Loucy (cell line): Measurements from ENCODE around the gene CENPB.

Experiments
- H2AFZ ChIP-seq: fragments of 200-600 bp; sonication (generic); 2 replicates; pipeline ENCODE4 v1.6.0; 2016; ENCODE audit warnings: antibody characterized with exemption, mild to moderate bottlenecking, low read length, moderate library complexity
- H3F3A ChIP-seq: fragments of 200-600 bp; 2 replicates; pipeline ENCODE4 v1.6.0; 2016; ENCODE audit warnings: antibody characterized with exemption, low read depth, mild to moderate bottlenecking
- H3K27me3 ChIP-seq: fragments of 200-600 bp; sonication (generic); 2 replicates; pipeline ENCODE4 v1.6.1; 2014; ENCODE audit warnings: low read length, mild to moderate bottlenecking; ENCODE audit not compliant: insufficient read depth, poor library complexity, severe bottlenecking
- H3K36me3 ChIP-seq: fragments of 200-600 bp; sonication (generic); 2 replicates; pipeline ENCODE4 v1.6.1; 2016; ENCODE audit warnings: low read length; ENCODE audit not compliant: insufficient read depth
- H3K4me1 ChIP-seq: fragments of 200-600 bp; sonication (generic); 2 replicates; pipeline ENCODE4 v1.5.1; 2014; ENCODE audit warnings: low read length, mild to moderate bottlenecking; ENCODE audit not compliant: insufficient read depth, poor library complexity, severe bottlenecking
- H3K4me2 ChIP-seq: fragments of 200-600 bp; sonication (generic); 2 replicates; pipeline ENCODE4 v1.6.0; 2014; ENCODE audit warnings: antibody characterized with exemption, low read length, low read depth, mild to moderate bottlenecking; ENCODE audit not compliant: poor library complexity, severe bottlenecking
- H3K4me3 ChIP-seq: fragments of 200-600 bp; sonication (generic); 2 replicates; pipeline ENCODE4 v1.5.1; 2014; ENCODE audit warnings: low read length, mild to moderate bottlenecking, mixed read lengths; ENCODE audit not compliant: poor library complexity, severe bottlenecking
- H3K79me2 ChIP-seq: fragments of 200-600 bp; sonication (generic); 2 replicates; pipeline ENCODE4 v1.6.1; 2014; ENCODE audit warnings: low read length; ENCODE audit not compliant: insufficient read depth
- H3K9ac ChIP-seq: fragments of 200-600 bp; sonication (generic); 2 replicates; pipeline ENCODE4 v1.6.0; 2014; ENCODE audit warnings: mild to moderate bottlenecking, low read depth, low read length, moderate library complexity; ENCODE audit not compliant: poor library complexity, severe bottlenecking
- H3K9me2 ChIP-seq: fragments of 200-600 bp; sonication (generic); replicated peaks from 2 replicates; pipeline ENCODE4 v1.6.1; 2016; ENCODE audit warnings: low read depth, low read length, mixed read lengths
- H3K9me3 ChIP-seq: fragments of 200-600 bp; sonication (generic); 2 replicates; pipeline ENCODE4 v1.6.1; 2014; ENCODE audit warnings: mild to moderate bottlenecking, antibody characterized with exemption, low read length, low read depth; ENCODE audit not compliant: insufficient read depth
- H4K20me1 ChIP-seq: fragments of 200-600 bp; sonication (generic); 2 replicates; pipeline ENCODE4 v1.6.0; 2014; ENCODE audit warnings: antibody characterized with exemption, low read length, mild to moderate bottlenecking; ENCODE audit not compliant: insufficient read depth, poor library complexity, severe bottlenecking
- EZH2phosphoT487 ChIP-seq: fragments of 200-600 bp; IDR thresholded peaks from 2 replicates; pipeline ENCODE4 v1.6.1; 2018; ENCODE audit warnings: antibody characterized with exemption, mild to moderate bottlenecking, moderate library complexity, borderline replicate concordance
- TF ChIP-seq, protein P1 (sequence below): fragments of 200-600 bp; sonication (generic); conservative IDR thresholded peaks from 2 replicates; pipeline ENCODE4 v1.5.1; 2014; ENCODE audit warnings: mild to moderate bottlenecking, antibody characterized with exemption, low read length

Gene CENPB

GRCh38 chr20:3735768-3736167 lies 50.8 kb downstream of the CENPB start:
- H3K4me2 ChIP-seq, result no peak overlapping the region
- H2AFZ ChIP-seq, result no peak overlapping the region
- no peaks in the 10 kb centered on the region for H3F3A ChIP-seq
- H3K9ac ChIP-seq, result no peak overlapping the region
- no peaks in the 10 kb centered on the region for H3K36me3 ChIP-seq
- H3K9me2 ChIP-seq, result no peaks in the 10 kb centered on the region
- no peaks in the 10 kb centered on the region for H4K20me1 ChIP-seq
- H3K79me2 ChIP-seq, result no peaks in the 10 kb centered on the region
- H3K9me3 ChIP-seq, result no peaks in the 10 kb centered on the region
- no peaks in the 10 kb centered on the region for H3K4me1 ChIP-seq
- TF ChIP-seq EZH2phosphoT487, result no peak
- TF ChIP-seq, protein P1, sequence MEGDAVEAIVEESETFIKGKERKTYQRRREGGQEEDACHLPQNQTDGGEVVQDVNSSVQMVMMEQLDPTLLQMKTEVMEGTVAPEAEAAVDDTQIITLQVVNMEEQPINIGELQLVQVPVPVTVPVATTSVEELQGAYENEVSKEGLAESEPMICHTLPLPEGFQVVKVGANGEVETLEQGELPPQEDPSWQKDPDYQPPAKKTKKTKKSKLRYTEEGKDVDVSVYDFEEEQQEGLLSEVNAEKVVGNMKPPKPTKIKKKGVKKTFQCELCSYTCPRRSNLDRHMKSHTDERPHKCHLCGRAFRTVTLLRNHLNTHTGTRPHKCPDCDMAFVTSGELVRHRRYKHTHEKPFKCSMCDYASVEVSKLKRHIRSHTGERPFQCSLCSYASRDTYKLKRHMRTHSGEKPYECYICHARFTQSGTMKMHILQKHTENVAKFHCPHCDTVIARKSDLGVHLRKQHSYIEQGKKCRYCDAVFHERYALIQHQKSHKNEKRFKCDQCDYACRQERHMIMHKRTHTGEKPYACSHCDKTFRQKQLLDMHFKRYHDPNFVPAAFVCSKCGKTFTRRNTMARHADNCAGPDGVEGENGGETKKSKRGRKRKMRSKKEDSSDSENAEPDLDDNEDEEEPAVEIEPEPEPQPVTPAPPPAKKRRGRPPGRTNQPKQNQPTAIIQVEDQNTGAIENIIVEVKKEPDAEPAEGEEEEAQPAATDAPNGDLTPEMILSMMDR, result no peak
- H3K27me3 ChIP-seq, result no peaks in the 10 kb centered on the region
- H3K4me3 ChIP-seq, result no peak overlapping the region

GRCh38 chr20:3734111-3734843 lies 52.3 kb downstream of the CENPB start:
- H3K4me1 ChIP-seq, result peaks cover 3% of the 10 kb centered on the region
- H3K27me3 ChIP-seq, result no peaks in the 10 kb centered on the region
- H3K9ac ChIP-seq, result no peak overlapping the region
- no peaks in the 10 kb centered on the region for H3F3A ChIP-seq
- H3K4me2 ChIP-seq, result no peak overlapping the region
- no peaks in the 10 kb centered on the region for H3K79me2 ChIP-seq
- H3K9me3 ChIP-seq, result no peaks in the 10 kb centered on the region
- no peaks in the 10 kb centered on the region for H3K9me2 ChIP-seq
- H3K4me3 ChIP-seq, result no peak overlapping the region
- H4K20me1 ChIP-seq, result no peaks in the 10 kb centered on the region
- H3K36me3 ChIP-seq, result no peaks in the 10 kb centered on the region
- no peak for TF ChIP-seq EZH2phosphoT487
- TF ChIP-seq, protein P1, result no peak
- no peak overlapping the region for H2AFZ ChIP-seq
